ENCODE measurements around the gene CTNNA2.

GRCh38 chr2:79935046-79935732 is 422.3 kb downstream of the CTNNA2 start:
- TF ChIP-seq PATZ1 (CRISPR knock-in tag; IDR thresholded peaks at IDR 0.05; ENCODE audit: borderline replicate concordance) (no peak), OSR1 (CRISPR knock-in tag; IDR thresholded peaks at IDR 0.05) (no peak), SNAI2 (CRISPR knock-in tag; IDR thresholded peaks at IDR 0.05) (no peak), TOX (CRISPR knock-in tag; IDR thresholded peaks at IDR 0.05; ENCODE audit: borderline replicate concordance) (no peak), ZFP30 (CRISPR knock-in tag; IDR thresholded peaks at IDR 0.05) (no peak), ZNF8 (CRISPR knock-in tag; IDR thresholded peaks at IDR 0.05) (no peak), CREB5 (CRISPR knock-in tag; IDR thresholded peaks at IDR 0.05; ENCODE audit: low read depth) (no peak), ARNTL (CRISPR knock-in tag; IDR thresholded peaks at IDR 0.05; ENCODE audit: borderline replicate concordance, low read depth) (no peak), TSHZ2 (CRISPR knock-in tag; IDR thresholded peaks at IDR 0.05) (no peak), CSRNP3 (CRISPR knock-in tag; IDR thresholded peaks at IDR 0.05) (no peak), PPARA (CRISPR knock-in tag; IDR thresholded peaks at IDR 0.05; ENCODE audit: borderline replicate concordance) (no peak)
